NT2/D1 (cell line): ENCODE measurements around the gene NSD2.

ENCODE experiments used
- SUZ12 ChIP-seq: IDR thresholded peaks from 2 replicates; pipeline ENCODE4 v1.6.1; 2011; ENCODE audit not compliant: insufficient read length, insufficient read depth; ENCODE audit errors: extremely low read depth
- YY1 ChIP-seq: IDR thresholded peaks from 2 replicates; pipeline ENCODE4 v1.6.1; 2011; ENCODE audit not compliant: insufficient read length, insufficient read depth

- TF ChIP-seq SUZ12 (no peak), YY1 (no peak)
Observed at GRCh38 chr4:1979477-1980196, 108.4 kb downstream of the NSD2 start.
